HEK293 (cell line): Measurements from ENCODE around the gene CDC42SE2.

Experiments used
- ZNF416 ChIP-seq: fragments of 450-650 bp; formaldehyde crosslinking; IDR thresholded peaks from 2 replicates; pipeline ENCODE4 v1.5.1; 2016; ENCODE audit warnings: missing biosample characterization, missing genetic modification characterization
- TF ChIP-seq, protein P1 (sequence below): sonication (generic); formaldehyde crosslinking; IDR thresholded peaks from 2 replicates; pipeline ENCODE4 v1.8.1; 2022; ENCODE audit warnings: mild to moderate bottlenecking, moderate library complexity, missing genetic modification reagents

DNA sequence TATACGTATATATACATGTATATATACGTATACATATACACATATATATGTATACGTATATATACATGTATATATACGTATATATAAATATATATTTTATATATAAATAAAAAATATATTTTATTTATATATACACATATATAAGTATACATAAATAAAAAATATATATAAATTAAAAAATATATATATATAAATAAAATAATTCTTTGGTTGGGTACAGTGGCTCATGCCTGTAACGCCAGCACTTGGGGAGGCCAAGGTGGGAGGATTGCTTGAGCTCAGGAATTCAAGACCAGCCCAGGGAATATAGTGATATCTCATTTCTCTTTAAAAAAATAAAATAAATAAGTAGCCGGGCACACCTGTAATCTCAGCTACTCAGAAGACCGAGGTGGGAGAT is 155.0 kb downstream of the CDC42SE2 start:
- TF ChIP-seq, protein P1, sequence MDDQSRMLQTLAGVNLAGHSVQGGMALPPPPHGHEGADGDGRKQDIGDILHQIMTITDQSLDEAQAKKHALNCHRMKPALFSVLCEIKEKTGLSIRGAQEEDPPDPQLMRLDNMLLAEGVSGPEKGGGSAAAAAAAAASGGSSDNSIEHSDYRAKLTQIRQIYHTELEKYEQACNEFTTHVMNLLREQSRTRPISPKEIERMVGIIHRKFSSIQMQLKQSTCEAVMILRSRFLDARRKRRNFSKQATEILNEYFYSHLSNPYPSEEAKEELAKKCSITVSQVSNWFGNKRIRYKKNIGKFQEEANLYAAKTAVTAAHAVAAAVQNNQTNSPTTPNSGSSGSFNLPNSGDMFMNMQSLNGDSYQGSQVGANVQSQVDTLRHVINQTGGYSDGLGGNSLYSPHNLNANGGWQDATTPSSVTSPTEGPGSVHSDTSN: no peak
- TF ChIP-seq ZNF416: no peak
